Endothelial cell of umbilical vein (primary cell): Measurements from ENCODE around the gene TTI1. TPM values are rescaled to one million over a fixed set of nuclear protein-coding genes. Genes with fewer than 3 reads are reported as not detected.

Experiments used
- BruUV-seq: library from RNA; stranded (reverse); fragments of 400-500 nt; replicated peaks from 2 replicates; lab custom pipeline; 2021; lab: Mats Ljungman, UMichigan
- CTCF ChIA-PET: fragments of 300-600, 350-600 bp; sonication (Branson Sonifier 250); formaldehyde crosslinking; loops from one replicate; lab custom pipeline; 2021; ENCODE audit warnings: antibody characterized with exemption, inconsistent platforms; lab: Charles Lee
- POLR2A ChIA-PET: fragments of 300-600, 350-600 bp; sonication (Branson Sonifier 250); formaldehyde crosslinking; loops from one replicate; lab custom pipeline; 2021; ENCODE audit warnings: antibody characterized with exemption, inconsistent platforms; lab: Charles Lee
- DNase-seq: peaks from one replicate; pipeline ENCODE4 v3.0.0-alpha.2; 2011; ENCODE audit warnings: low read depth, low spot score
- FAIRE-seq: peaks from 2 replicates; lab custom pipeline; 2011; peaks lifted over from hg19 to GRCh38; lab: Jason Lieb, UNC
- H2AFZ ChIP-seq: 2 replicates; pipeline ENCODE4 v1.6.0; 2012; ENCODE audit warnings: low read depth, low read length, control low read depth, inconsistent platforms
- H3K27ac ChIP-seq: 2 replicates; pipeline ENCODE4 v1.5.1; 2011; ENCODE audit warnings: low read depth, mild to moderate bottlenecking, control low read depth, low read length, moderate library complexity; ENCODE audit not compliant: insufficient read depth
- H3K27me3 ChIP-seq, 2 experiments: 2 replicates each; pipeline versions ENCODE4 v1.6.0 to v1.6.1; 2011; ENCODE audit warnings: low read length in 2 of 2, mixed read lengths in 1 of 2; ENCODE audit not compliant: control insufficient read depth in 2 of 2, insufficient read depth in 2 of 2
- H3K36me3 ChIP-seq, 2 experiments: 2 replicates in 1 of 2; 3 replicates in 1 of 2; pipeline ENCODE4 v1.5.1; 2011; ENCODE audit warnings: low read length in 2 of 2, mild to moderate bottlenecking in 1 of 2, moderate library complexity in 1 of 2; ENCODE audit not compliant: control insufficient read depth in 2 of 2, insufficient read depth in 2 of 2; ENCODE audit errors: extremely low read depth in 1 of 2
- H3K4me1 ChIP-seq: 3 replicates; pipeline ENCODE4 v1.5.1; 2011; ENCODE audit warnings: mild to moderate bottlenecking, low read length; ENCODE audit not compliant: control insufficient read depth, insufficient read depth; ENCODE audit errors: extremely low read depth
- H3K4me2 ChIP-seq: 2 replicates; pipeline ENCODE4 v1.6.1; 2011; ENCODE audit warnings: low read length, control low read depth, mixed read lengths; ENCODE audit not compliant: insufficient read depth
- H3K4me3 ChIP-seq, 3 experiments: fragments of 200-600 bp in 1 of 3; sonication (generic), shearing (Covaris generic) in 1 of 3; replicated peaks in 1 of 3; 2 replicates each; pipeline ENCODE4 v1.5.1; 2011 to 2016; ENCODE audit warnings: control low read depth in 3 of 3, low read length in 3 of 3, mild to moderate bottlenecking in 2 of 3, inconsistent platforms in 1 of 3, low read depth in 1 of 3, moderate library complexity in 1 of 3; ENCODE audit not compliant: insufficient read depth in 1 of 3
- H3K79me2 ChIP-seq: 2 replicates; pipeline ENCODE4 v1.6.0; 2012; ENCODE audit warnings: low read length, inconsistent platforms; ENCODE audit not compliant: control insufficient read depth, insufficient read depth
- H3K9ac ChIP-seq: replicated peaks from 2 replicates; pipeline ENCODE3; 2011; ENCODE audit warnings: low read length, control low read depth; ENCODE audit not compliant: insufficient read depth; ENCODE audit errors: extremely low read depth
- H3K9me1 ChIP-seq: replicated peaks from 3 replicates; pipeline ENCODE4 v1.6.0; 2011; ENCODE audit warnings: mild to moderate bottlenecking, low read length; ENCODE audit not compliant: control insufficient read depth, insufficient read depth; ENCODE audit errors: extremely low read depth
- H3K9me3 ChIP-seq: replicated peaks from 2 replicates; pipeline ENCODE4 v1.5.1; 2012; ENCODE audit warnings: low read length, inconsistent platforms; ENCODE audit not compliant: control insufficient read depth, insufficient read depth
- H4K20me1 ChIP-seq: replicated peaks from 2 replicates; pipeline ENCODE3; 2011; ENCODE audit warnings: mild to moderate bottlenecking, low read length; ENCODE audit not compliant: control insufficient read depth, insufficient read depth; ENCODE audit errors: extremely low read depth
- EZH2 ChIP-seq: IDR thresholded peaks from 2 replicates; pipeline ENCODE4 v1.6.1; 2012; ENCODE audit warnings: borderline replicate concordance, low read depth, mild to moderate bottlenecking, moderate library complexity, low read length, inconsistent platforms; ENCODE audit not compliant: severe bottlenecking
- FOS ChIP-seq: IDR thresholded peaks from 2 replicates; pipeline ENCODE4 v1.6.1; 2011; ENCODE audit warnings: mild to moderate bottlenecking, low read length, moderate library complexity, borderline replicate concordance; ENCODE audit not compliant: insufficient read depth
- GATA2 ChIP-seq: IDR thresholded peaks from 2 replicates; pipeline ENCODE4 v1.7.0; 2011; ENCODE audit warnings: low read depth, mild to moderate bottlenecking, moderate library complexity, mixed read lengths, low read length; ENCODE audit not compliant: insufficient read length, insufficient read depth
- JUN ChIP-seq: IDR thresholded peaks from 2 replicates; pipeline ENCODE4 v1.6.1; 2011; ENCODE audit warnings: borderline replicate concordance, low read depth; ENCODE audit not compliant: insufficient read length, insufficient read depth
- MYC ChIP-seq: IDR thresholded peaks from one replicate; pipeline ENCODE4 v1.6.1; 2011; ENCODE audit warnings: mild to moderate bottlenecking, low read depth, low read length
- POLR2A ChIP-seq: IDR thresholded peaks from 2 replicates; pipeline ENCODE4 v1.6.1; 2012; ENCODE audit warnings: low read depth, mild to moderate bottlenecking, control low read depth, low read length
- POLR2AphosphoS5 ChIP-seq: IDR thresholded peaks from 2 replicates; pipeline ENCODE4 v1.6.1; 2012; ENCODE audit warnings: low read depth, mild to moderate bottlenecking, control low read depth, low read length, moderate library complexity; ENCODE audit not compliant: insufficient read depth
- dilution Hi-C: fragments of 300-500 bp; cut with MboI; formaldehyde crosslinking; loops from one replicate; pipeline ENCODE4 v1.15.0; 2019; ENCODE audit warnings: low sequenced_read_pairs; ENCODE audit not compliant: extremely low pct_ligation_motif_present
- intact Hi-C: fragments of 100-400 bp; cut with micrococcal nuclease; formaldehyde crosslinking; loops from one replicate; pipeline ENCODE4 v1.10.0; 2022
- polyA plus RNA-seq, 4 experiments: library from polyadenylated mRNA; depleted of rRNA in 3 of 4; stranded (reverse) in 3 of 4; unstranded in 1 of 4; fragments of >200 nt; gene quantifications; 2 replicates each; pipeline versions ENCODE4 v1.2.1 to v1.2.3, GENCODE V29; 2011 to 2012; ENCODE audit warnings: missing spikeins in 1 of 4
- total RNA-seq: library from RNA; stranded (reverse); gene quantifications from 2 replicates; pipeline ENCODE4 v1.2.3, GENCODE V29; 2021
- TF ChIP-seq, protein P1 (sequence below): IDR thresholded peaks from 2 replicates; pipeline ENCODE4 v1.6.1; 2011; ENCODE audit not compliant: insufficient read depth, insufficient read length
- TF ChIP-seq, protein P2 (sequence below), 2 donors: IDR thresholded peaks; 1 replicate in 1 of 2; 2 replicates in 1 of 2; pipeline ENCODE4 v1.5.1; 2011; ENCODE audit warnings: low read length in 2 of 2, mild to moderate bottlenecking in 2 of 2, moderate library complexity in 2 of 2, control low read depth in 1 of 2, inconsistent platforms in 1 of 2, low read depth in 1 of 2; ENCODE audit not compliant: insufficient read depth in 1 of 2; ENCODE audit errors: extremely low read depth in 1 of 2

TTI1 gene
- total and polyA plus RNA-seq, 2 donors (not counting 3 experiments of a cell fraction or from before 2014, with no cell fraction given): 13.2 to 23.2 TPM

DNA sequence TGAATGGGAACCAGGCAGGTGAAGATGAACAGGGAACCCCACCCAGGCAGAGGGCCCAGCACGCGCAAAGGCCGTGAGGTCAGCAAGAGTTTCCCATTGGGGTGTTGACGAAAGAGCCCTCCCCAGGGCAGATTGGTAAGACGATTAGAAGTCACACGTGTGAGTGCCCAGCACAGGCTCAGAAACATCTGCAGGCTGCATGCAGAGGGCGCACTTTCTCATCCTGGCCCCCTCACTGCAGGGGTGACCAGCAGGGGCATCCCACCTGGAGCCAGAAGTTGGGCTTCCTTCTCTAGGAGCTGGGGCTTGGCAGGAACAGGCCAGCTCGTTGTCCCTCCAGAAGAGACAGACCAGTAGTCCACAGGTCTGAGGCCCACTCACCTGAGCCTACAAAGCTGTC, 91.9 kb downstream of the TTI1 start:
- intact Hi-C loops (no loop called here), dilution Hi-C loops (no loop called here)
- H3K4me1 ChIP-seq: no peaks in the 10 kb centered on the region
- no peak overlapping the region for H3K9ac ChIP-seq
- no peaks in the 10 kb centered on the region for H3K36me3 ChIP-seq
- ChIA-PET POLR2A (interaction anchor here (0.7 kb wide), 1 partner anchor 112 kb away, joined by 4 read pairs; no protein-coding TSS in a partner anchor), CTCF (interaction anchor here (1.0 to 1.6 kb wide), 4 partner anchors 50 to 381 kb away, joined by 3 to 8 read pairs (median 3); no protein-coding TSS in a partner anchor)
- DNase-seq (peak; percentile 6), FAIRE-seq (no peak)
- no peaks in the 10 kb centered on the region for H3K9me3 ChIP-seq
- no peaks in the 10 kb centered on the region for H3K9me1 ChIP-seq
- H3K4me3 ChIP-seq: no peak overlapping the region
- no peak overlapping the region for H3K4me2 ChIP-seq
- no peaks in the 10 kb centered on the region for H3K79me2 ChIP-seq
- no TSS peak for BruUV-seq
- H2AFZ ChIP-seq: no peak overlapping the region
- TF ChIP-seq, protein P1, sequence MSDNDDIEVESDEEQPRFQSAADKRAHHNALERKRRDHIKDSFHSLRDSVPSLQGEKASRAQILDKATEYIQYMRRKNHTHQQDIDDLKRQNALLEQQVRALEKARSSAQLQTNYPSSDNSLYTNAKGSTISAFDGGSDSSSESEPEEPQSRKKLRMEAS: no peak
- TF ChIP-seq, protein P2, sequence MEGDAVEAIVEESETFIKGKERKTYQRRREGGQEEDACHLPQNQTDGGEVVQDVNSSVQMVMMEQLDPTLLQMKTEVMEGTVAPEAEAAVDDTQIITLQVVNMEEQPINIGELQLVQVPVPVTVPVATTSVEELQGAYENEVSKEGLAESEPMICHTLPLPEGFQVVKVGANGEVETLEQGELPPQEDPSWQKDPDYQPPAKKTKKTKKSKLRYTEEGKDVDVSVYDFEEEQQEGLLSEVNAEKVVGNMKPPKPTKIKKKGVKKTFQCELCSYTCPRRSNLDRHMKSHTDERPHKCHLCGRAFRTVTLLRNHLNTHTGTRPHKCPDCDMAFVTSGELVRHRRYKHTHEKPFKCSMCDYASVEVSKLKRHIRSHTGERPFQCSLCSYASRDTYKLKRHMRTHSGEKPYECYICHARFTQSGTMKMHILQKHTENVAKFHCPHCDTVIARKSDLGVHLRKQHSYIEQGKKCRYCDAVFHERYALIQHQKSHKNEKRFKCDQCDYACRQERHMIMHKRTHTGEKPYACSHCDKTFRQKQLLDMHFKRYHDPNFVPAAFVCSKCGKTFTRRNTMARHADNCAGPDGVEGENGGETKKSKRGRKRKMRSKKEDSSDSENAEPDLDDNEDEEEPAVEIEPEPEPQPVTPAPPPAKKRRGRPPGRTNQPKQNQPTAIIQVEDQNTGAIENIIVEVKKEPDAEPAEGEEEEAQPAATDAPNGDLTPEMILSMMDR (IDR thresholded peaks at IDR 0.05; ENCODE audit: extremely low read depth in 1 of 2, insufficient read depth in 1 of 2, low read depth in 1 of 2, low read length in 2 of 2): peak in 1 of 2 donors; percentile 55
- no peak overlapping the region for H3K27ac ChIP-seq
- H3K27me3 ChIP-seq: no peaks in the 10 kb centered on the region
- no peaks in the 10 kb centered on the region for H4K20me1 ChIP-seq

DNA sequence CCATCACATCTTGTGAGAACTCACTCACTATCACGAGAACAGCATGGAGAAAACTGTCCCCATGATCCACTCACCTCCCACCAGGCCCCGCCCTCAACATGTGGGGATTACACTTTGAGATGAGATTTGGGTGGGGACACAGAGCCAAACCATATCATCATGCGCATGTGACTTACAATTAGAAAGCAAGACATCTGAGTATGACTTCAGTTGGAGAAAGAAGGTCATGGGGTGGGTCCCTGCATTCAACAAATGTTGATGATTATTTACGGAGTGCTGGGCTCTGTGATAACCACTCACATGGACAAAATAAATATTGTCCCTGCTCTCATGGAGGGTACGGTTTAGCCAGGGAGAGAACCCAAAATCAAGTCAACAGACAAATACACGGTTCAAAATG, 92.4 kb downstream of the TTI1 start:
- no peak overlapping the region for H3K4me3 ChIP-seq
- no peak overlapping the region for H2AFZ ChIP-seq
- H3K9me1 ChIP-seq: no peaks in the 10 kb centered on the region
- H3K36me3 ChIP-seq: no peaks in the 10 kb centered on the region
- H4K20me1 ChIP-seq: no peaks in the 10 kb centered on the region
- no peak overlapping the region for H3K4me2 ChIP-seq
- FAIRE-seq: no peak
- no peaks in the 10 kb centered on the region for H3K27me3 ChIP-seq
- dilution Hi-C loops: no loop called here
- no peaks in the 10 kb centered on the region for H3K9me3 ChIP-seq
- no peak for DNase-seq
- H3K27ac ChIP-seq: no peak overlapping the region
- ChIA-PET CTCF (interaction anchor here (1.0 kb wide), 1 partner anchor 285 kb away, joined by 3 read pairs; no protein-coding TSS in a partner anchor), POLR2A (no interaction called here)
- no peak overlapping the region for H3K9ac ChIP-seq
- TF ChIP-seq JUN (no peak), POLR2AphosphoS5 (no peak), FOS (no peak), EZH2 (no peak), MYC (no peak), GATA2 (no peak), POLR2A (no peak)
- TF ChIP-seq, protein P2 (IDR thresholded peaks at IDR 0.05; ENCODE audit: extremely low read depth in 1 of 2, insufficient read depth in 1 of 2, low read depth in 1 of 2, low read length in 2 of 2): no peak
- TF ChIP-seq, protein P1: no peak
- H3K4me1 ChIP-seq: no peaks in the 10 kb centered on the region
- no peaks in the 10 kb centered on the region for H3K79me2 ChIP-seq
- intact Hi-C loops: no loop called here
- BruUV-seq: no TSS peak
